C1 segment of cervical spinal cord (tissue), 14 donors: ENCODE data around the gene SEZ6L2.
"Not testable (repeated sequence)": the region's sequence is repeated elsewhere in the genome, so short reads cannot be mapped to it uniquely, and the experiment has no call there.

ENCODE experiments used
- DNase-seq, 14 donors: peaks; one replicate each; lab custom pipeline; 2025; lab: John Stamatoyannopoulos, UW

Gene SEZ6L2

DNA sequence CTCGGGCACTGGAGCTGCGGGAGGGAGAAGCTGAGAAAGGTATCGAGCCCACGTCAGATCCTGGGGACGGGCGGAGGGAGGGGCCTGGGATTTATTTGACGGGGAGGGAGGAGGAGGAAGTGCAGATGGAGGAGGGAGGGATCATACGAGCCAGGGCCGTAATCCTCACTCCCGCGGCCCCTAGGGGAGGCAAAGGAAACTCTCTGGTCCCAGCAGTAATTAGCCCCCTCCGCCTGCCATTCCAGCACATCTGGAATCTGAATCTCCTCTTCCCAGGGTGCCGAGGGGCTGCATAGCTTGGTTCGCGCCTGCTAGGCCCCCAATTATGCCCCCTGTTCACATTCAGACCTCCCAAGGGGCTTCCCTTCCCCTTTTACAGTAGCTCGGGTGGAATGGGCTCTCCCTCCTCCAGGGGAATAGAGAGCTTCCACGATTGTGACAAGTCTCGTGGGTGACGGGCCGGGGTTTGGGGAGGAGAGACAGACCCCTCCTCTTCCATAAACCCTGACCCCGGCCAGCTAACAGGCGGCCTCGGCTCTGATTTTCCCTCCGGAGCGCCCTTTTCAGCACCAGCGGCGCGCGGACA, at the start of gene SEZ6L2:
SEZ6L2 (minus strand) TSS at position 35 of the 586 bp plus-strand sequence. CDS start 531 bp downstream, outside the sequence.
- peak in 11 of 14 donors; percentile 43 to 93 (median 62) for DNase-seq

DNA sequence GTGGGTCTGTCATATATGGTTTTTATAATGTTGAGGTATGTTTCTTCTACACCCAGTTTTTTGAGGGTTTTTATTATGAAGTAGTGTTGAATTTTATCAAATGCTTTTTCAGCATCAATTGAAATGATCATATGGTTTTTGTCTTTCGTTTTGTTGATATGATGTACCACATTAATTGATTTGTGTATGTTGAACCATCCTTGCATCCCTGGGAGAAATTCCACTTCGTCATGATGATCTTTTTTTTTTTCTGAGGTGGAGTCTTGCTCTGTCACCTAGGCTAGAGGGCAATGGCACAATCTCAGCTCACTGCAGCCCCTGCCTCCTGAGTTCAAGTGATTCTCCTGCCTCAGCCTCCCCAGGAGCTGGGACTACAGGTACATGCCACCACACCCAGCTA, 48.5 kb upstream of the SEZ6L2 start:
- no peak for DNase-seq

DNA sequence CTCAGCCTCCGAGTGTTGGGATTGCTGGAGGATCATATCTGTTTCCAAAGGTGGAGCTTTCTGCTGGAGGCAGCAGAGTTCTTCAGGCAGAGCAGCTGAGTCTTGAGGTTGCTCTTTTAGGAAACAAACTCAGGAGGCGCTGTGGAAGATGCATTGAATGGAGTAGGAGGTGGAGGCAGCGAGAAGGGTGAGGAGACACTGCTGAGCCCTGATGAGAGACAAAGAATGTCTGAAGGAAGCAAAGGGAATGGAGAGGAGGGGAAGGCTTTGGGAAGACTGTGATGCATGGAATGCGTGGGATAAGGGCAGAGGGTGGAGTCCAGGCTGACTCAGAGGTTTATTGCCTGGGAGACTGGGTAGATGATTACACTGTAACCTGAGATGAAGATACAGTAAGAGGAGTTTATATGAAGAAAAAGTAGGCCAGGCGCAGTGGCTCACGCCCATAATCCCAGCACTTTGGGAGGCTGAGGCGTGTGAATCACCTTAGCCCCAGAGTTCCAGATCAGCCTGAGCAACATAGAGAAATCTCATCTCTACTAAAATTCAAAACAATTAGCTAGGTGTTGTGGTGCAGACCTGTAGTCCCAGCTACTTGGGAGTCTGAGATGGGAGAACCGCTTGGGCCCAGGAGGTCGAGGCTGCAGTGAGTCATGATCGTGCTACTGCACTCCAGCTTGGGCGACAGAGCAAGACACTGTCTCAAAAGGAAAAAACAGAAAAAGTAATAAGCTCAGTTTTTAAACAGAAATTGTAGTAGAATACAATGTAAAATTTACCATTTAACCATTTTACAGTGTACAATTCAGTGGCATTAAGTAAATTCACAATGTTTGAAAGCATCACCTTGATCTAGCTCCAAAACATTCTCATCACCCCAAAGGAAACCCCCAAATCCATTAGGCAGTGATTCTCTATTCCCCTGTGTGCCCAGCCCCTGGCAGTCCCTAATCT, 44.8 kb upstream of the SEZ6L2 start:
- no peak for DNase-seq

DNA sequence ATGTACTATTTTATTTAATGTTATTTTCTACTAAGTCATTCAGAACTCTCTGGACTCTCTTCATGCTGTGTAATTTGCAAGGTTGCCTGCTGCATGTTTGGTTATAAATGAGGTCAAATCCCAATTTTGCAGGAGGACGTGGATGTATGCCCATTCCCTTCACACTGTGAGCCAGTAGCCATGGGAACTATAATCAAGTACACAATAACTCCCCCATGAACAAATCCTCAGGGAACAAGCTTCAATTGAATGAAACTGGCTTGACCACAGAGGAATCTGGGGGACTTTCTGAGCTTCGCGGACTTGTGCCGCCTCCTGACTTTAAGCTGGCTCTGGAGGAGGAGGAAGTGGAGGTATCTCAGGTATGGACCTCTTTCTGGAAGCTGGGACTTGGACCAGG, 41.3 kb upstream of the SEZ6L2 start:
- peak in 1 of 14 donors; percentile 14 for DNase-seq

DNA sequence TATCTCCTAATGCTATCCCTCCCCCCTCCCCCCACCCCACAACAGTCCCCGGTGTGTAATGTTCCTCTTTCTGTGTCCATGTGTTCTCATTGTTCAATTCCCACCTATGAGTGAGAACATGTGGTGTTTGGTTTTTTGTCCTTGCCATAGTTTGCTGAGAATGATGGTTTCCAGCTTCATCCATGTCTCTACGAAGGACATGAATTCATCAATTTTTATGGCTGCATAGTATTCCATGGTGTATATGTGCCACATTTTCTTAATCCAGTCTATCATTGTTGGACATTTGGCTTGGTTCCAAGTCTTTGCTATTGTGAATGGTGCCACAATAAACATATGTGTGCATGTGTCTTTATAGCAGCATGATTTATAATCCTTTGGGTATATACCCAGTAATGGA, 32.4 kb upstream of the SEZ6L2 start:
- not testable (repeated sequence) for DNase-seq

DNA sequence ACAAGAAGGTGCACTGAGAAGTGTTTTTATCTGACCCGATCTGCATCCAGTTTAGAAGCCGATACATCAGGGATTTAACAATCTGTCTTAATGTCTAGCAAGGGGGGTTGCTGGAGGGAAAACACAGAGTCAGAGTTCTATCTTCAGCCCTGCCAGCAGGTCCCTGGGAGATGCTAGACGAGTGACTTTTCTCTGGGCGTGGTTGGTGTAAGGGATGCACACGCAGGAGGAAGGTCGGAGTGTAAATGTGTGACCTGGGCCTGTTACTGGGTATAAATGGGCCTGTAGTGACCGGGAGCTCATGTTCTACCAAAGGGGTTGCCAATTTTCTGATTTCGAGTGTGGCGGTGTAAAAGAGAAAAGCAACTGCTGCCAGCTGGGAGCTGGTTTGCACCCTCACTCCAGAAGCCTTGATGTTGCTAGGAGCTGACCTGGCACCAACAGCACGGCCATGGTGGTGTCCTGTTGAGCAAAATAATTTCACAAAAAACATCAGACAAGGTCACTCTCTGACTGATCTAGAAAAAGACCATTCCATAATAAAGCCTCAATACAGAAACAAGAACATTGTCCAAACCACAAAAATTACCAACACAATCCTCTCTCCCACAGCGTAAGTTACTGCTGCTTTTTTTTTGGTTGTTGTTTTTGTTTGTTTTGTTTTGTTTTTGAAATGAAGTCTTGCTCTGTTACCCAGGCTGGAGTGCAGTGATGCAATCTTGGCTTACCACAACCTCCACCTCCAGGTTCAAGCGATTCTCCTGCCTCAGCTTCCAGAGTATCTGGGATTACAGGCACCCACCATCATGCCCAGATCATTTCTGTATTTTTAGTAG, 27.9 kb upstream of the SEZ6L2 start:
- DNase-seq, result peak in 6 of 14 donors; percentile 10 to 47 (median 32)

DNA sequence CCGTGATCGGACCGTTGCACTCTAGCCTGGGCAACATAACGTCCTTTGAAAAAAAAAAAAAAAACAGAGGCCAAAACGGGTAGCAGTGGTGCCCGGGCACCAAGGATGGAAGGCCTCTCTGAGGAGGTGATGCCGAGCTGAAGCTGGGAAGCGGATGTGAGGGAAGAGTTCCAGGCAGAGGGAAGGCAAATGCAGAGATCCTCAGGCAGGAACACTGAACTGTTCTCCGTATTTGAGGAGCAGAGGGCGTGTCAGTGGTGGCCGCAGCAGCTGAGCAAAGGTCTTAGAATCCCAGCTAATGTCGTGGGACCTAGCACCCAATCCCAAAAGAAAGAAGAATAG, 27.3 kb upstream of the SEZ6L2 start:
- peak in 2 of 14 donors; percentile 49 to 54 for DNase-seq

DNA sequence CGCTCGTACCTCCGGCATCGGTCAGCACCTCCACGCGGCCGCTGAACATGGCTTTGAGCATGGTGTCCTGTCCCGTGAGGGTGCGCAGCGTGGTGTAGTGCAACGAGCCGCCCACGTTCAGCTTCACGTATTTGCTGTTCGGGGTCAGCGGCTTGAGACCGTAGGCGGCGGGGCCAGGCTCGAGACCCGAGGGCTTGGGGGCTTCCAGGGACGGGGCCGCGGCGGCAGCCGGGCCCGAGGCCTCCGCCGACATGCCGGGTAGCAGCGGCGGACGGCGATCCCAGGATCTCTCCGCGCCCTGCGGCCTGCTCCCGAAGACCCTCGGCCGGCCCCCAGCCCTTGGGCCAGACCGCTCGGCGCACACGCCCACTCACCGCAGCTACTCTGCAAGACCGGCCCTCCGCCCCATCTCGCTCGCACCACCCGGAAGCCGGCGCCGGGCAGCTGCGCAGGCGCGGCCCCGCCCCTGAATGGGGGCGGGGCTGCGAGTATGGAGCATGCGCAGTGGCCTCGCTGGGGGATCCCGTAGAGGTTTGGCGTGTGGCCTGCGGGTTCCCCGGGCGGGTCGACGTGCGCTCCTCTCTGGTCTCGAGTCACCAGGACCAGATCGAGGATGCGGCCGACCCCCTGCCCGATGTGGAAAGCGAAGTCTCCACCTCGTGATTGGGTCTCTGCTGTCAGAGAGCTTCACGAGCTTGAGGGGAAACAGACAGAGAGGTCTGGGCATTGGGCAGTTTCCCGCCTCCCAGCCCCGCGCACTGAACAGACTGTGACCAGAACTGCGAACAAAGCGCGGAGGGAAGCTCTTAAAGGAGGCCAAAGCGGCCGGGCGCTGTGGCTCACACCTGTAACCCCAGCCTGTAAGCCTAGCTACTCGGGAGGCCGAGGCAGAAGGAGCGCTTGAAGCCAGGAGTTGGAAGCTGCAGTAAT, 26.7 kb upstream of the SEZ6L2 start, which contains the start of gene KCTD13:
KCTD13 (minus strand) TSS at position 446 of the 930 bp plus-strand sequence; CDS start at position 253, 193 bp downstream.
- DNase-seq, result peak in 13 of 14 donors; percentile 78 to 96 (median 88)

DNA sequence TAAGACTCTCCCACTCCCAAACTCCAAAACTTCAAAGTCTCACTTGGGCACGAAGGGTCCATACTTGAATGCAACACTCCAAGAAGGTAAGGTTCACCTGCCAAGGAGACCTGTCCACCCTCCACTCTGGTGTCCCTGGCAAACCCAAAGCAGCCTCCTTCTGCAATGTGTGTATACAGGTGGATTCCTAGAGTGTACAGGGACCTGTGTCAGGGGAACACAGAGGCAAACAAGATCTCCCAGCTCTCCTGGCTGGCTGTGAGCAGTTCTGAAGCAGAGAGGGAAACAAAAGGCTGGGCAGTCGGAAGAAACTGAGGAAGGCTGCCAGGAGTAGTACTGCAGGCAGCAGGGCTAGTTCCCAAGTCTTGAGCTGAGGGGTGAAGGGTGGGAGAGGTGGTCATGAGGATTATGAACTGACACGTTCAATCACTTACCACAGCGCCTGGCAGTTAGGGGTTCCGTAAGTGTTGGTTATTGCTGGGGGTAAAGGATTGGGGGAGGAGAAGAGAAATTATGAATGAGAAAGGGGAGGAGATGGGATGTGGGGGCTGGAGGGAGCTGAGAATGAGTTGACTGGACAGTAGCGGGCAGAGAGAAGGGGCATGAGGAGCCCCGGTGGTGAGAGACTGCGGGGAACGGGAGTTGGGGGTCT, 25.9 kb upstream of the SEZ6L2 start:
- peak in 4 of 14 donors; percentile 13 to 26 (median 19) for DNase-seq

DNA sequence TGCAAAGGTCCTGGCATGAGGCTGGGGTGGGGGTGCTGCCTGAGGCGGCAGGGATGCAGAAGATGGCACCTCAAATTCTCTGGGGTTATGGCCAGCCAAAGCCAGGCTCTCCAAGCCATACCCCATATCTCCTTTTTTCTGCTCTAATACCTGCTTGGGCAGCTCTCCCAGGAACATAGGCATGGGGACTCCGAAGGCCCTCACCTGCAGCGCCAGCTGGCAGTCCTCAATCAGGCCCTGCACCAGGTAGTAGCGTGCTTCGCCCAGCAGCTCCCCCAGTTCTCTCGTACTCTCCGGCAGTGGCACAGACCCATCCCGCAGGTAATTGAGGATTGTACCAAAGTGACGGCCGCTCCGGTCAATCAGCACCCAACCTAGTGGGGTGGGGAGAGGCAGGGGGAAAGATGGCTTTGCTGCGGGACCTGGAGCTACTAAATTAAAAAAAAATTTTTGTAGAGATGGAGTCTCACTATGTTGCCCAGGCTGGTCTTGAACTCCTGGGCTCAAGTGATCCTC, 23.7 kb upstream of the SEZ6L2 start:
- no peak for DNase-seq

DNA sequence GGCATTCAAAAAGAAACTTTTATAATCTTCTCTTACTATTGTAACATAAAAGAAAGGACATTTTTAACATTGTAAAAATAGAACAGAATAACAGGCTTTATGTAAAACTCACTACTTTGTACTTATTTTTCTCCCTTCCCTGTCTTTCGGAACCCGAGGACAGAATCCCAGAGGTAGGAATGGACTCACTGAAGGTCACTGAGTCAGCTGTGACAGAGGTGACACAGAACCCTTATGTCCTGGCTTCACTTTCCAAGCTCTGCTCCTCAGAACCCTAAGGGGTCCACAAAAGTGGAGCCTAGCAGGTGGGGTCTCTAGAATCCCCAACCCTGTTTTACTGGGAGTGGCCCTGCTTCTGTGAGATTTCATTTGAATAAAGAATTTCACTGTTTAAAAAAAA, 23.0 kb upstream of the SEZ6L2 start:
- DNase-seq, result no peak

DNA sequence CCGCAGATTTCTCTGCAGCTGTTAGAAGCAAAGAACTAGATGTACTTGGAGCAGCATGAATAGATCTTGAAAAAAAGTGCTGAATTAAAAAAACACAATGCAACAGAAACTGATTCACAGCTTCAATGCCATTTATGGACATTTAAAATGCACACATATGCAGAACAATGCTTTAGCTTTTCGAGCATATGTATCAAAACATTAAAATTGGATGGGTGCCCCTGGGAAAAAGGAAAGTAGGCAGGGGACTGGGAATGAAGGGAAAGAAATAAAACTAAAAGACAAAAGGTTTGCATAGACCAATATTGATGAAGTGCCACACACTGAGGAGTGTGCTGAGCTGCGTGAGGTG, 21.7 kb upstream of the SEZ6L2 start:
- peak in 1 of 14 donors; percentile 26 for DNase-seq

DNA sequence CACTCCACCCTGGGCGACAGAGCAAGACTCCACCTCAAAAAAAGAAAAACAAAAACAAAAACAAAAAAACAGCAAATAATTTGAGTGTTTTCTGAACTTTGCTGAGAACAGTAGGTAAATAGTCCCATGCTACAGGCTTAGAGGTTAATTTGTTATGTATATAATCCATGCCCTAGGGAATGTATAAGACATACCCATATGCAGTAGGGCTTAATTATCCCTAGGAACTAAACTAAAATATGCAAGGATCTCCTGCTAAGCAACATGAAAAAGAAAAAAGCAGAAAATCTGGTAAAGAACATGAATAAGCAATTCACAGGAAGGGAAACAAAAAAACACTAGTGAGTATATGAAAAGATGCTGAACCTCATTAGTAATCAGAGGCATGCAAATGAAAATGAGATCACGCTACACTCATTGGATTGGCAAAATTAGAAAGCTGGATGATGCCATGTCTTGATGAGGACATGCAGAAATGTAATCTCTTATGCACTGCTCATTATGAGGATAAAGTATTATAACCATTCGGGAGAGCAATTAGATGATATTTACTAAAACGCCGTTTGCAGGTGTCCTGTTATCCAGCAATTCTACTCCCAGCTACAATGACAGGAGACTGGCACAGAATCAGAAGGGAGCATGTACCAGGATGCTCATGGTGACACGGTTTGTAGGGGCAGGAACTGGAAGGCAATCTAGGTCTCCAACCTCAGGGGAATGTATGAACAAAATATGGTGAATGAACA, 21.1 kb upstream of the SEZ6L2 start:
- peak in 2 of 14 donors; percentile 6 to 26 for DNase-seq

DNA sequence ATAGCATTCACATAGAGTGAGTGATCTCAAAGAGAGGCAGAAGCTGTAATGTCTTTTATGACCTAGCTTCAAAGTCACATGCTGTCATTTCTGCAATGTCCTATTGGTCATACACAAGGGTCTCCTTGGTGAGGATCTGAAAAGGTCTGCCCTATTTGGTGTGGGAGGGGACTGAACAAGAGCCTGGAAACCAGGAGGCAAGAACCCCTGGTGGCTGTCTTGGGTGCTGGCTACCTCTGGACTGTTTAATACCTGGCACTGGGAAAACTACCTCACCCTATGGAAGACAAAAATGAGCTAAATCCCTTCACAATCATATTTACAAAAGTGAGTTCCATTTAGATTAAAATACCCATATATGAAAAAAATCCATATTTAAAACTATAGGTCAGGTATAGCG, 17.6 kb upstream of the SEZ6L2 start:
- DNase-seq, result no peak

DNA sequence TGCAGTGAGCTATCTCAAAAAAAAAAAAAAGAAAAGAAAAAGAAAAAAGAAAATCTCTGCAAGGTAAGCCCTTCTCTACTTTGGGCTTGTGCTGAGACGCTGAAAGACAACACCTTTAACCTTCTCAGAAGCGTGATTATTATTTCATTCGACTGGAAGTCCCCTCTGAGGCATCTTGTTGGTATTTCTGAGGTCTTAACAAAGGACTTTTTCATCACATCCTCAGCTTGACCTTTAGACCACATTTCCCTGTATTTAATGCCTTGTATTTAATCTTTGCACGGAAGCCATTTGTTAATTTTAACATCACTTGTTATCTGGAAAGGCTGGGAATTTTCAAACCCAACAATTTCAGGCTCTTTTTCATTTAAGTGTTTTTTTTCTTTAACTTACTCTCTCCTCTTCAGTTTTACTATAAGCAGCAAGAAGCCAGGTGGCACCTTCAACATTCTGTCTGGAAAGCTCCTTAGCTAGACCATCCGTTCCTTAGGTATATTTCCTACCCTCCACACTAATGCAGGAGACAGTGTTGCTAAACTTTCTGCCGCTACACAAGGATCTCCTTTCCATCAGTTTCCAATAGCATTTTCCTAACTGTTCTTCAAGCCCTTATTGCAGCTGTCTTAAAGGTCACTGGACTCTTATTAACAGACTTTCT, 16.4 kb upstream of the SEZ6L2 start:
- DNase-seq, result no peak

DNA sequence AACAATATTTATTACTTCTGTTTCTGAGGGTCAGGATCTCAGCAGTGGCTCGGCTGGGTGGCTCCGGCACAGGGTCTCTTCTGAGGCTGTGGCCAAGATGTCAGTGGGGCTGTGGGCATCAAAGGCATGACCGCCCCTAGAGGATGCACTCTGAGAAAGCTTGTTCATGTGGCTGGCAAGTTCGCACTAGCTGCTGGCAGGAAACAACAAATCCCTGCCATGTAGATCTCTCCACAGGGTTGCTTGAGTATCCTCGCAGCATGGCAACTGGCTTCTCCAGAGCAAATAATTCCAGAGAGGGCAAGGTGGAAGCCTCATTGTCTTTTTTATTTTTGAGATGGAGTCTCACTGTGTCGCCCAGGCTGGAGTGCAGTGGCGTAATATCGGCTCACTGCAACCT, 14.2 kb upstream of the SEZ6L2 start:
- peak in 1 of 14 donors; percentile 30 for DNase-seq

DNA sequence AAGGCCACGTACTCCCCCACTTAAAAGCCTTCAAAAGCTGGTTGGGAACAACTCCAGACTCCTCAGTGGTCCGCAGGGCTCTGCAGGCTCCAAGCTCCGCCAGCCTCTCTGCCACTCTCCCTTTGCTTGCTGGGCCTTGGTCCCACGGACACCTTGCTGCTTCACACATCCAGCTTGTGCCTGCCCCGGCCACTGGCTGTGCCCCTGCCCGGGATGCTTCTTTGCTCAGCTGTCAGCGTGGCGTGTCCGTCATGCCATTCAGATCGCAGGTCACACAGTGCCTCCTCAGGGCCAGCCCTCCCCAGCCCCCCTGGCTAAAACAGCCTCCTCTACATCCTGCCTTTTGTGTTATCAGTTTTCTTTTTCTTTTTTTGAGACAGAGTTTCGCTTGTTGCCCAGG, 12.7 kb upstream of the SEZ6L2 start:
- no peak for DNase-seq

DNA sequence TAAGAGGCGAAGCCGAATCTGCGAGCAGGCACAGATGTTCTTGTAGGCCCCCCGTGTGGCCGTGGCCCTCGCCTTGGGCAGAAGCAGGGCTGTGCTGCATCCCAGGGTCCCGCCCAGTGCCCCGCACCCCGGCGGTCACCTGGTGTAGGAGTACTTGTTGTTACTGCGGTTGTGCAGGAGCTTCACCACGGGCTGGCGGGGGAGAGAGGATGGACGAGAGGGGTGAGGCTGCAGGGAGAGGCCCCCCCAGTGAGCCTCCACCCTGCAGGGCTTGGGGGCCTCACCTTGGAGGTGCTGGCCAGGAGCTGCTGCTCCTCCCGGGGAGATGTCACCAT, 12.3 kb upstream of the SEZ6L2 start:
- DNase-seq, result no peak
